ENCODE data around the gene ARHGEF4.

ARHGEF4 gene

GRCh38 chr2:131045286-131046027 is 208.7 kb downstream of the ARHGEF4 start:
- TF ChIP-seq CTCF (IDR thresholded peaks at IDR 0.05), result no peak

GRCh38 chr2:131046028-131046917 is 209.6 kb downstream of the ARHGEF4 start:
- no peak for TF ChIP-seq CTCF (IDR thresholded peaks at IDR 0.05)

GRCh38 chr2:131046918-131047652 is 210.4 kb downstream of the ARHGEF4 start:
- no peak for TF ChIP-seq CTCF (IDR thresholded peaks at IDR 0.05)

- no peak for TF ChIP-seq CTCF (IDR thresholded peaks at IDR 0.05)
Measured at GRCh38 chr2:131047920-131048560, 211.3 kb downstream of the ARHGEF4 start.

- TF ChIP-seq CTCF (IDR thresholded peaks at IDR 0.05), result no peak
Measured at GRCh38 chr2:131048641-131049040, 211.9 kb downstream of the ARHGEF4 start.

- TF ChIP-seq CTCF (IDR thresholded peaks at IDR 0.05), result no peak
Measured at GRCh38 chr2:131049150-131049718, 212.5 kb downstream of the ARHGEF4 start.

- TF ChIP-seq CTCF (IDR thresholded peaks at IDR 0.05), result no peak
Measured at GRCh38 chr2:131050896-131051295, 214.2 kb downstream of the ARHGEF4 start.

Measured in LNCAP (cell line).